PC-9 (cell line): ENCODE measurements around the gene TPRG1L. TPM values are rescaled to one million over a fixed set of nuclear protein-coding genes. Genes with fewer than 3 reads are reported as not detected.

ENCODE experiments used
- BruUV-seq: library from RNA; stranded (reverse); fragments of 400-500 nt; replicated peaks from 2 replicates; lab custom pipeline; 2021; lab: Mats Ljungman, UMichigan
- CTCF ChIA-PET: fragments of 300-600 bp; sonication (Branson Sonifier 250); formaldehyde crosslinking; loops from one replicate; lab custom pipeline; 2022; ENCODE audit warnings: antibody characterized with exemption; lab: Charles Lee
- POLR2A ChIA-PET: fragments of 300-600 bp; sonication (Branson Sonifier 250); formaldehyde crosslinking; loops from one replicate; lab custom pipeline; 2022; ENCODE audit warnings: antibody characterized with exemption; ENCODE audit not compliant: unreplicated experiment; lab: Charles Lee
- DNase-seq, 2 experiments: peaks; one replicate each; pipeline versions ENCODE4 v3.0.0 to v3.0.0-alpha.2; 2015 to 2022; ENCODE audit warnings: mixed read lengths in 1 of 2
- H2AFZ ChIP-seq: fragments of 200-600 bp; sonication (generic); 2 replicates; pipeline ENCODE4 v1.8.1; 2017; ENCODE audit warnings: antibody characterized with exemption
- H3F3A ChIP-seq: fragments of 200-600 bp; sonication (generic); 2 replicates; pipeline ENCODE4 v1.8.1; 2017; ENCODE audit warnings: antibody characterized with exemption, mild to moderate bottlenecking, low read depth; ENCODE audit not compliant: insufficient read depth
- H3K27ac ChIP-seq: fragments of 200-600 bp; sonication (generic); 2 replicates; pipeline ENCODE4 v1.6.1; 2016; ENCODE audit warnings: mixed run types
- H3K27me3 ChIP-seq: fragments of 200-600 bp; sonication (generic); 2 replicates; pipeline ENCODE4 v1.6.1; 2016; ENCODE audit warnings: low read depth, mixed run types; ENCODE audit not compliant: insufficient read depth
- H3K36me3 ChIP-seq: fragments of 200-600 bp; sonication (generic); 2 replicates; pipeline ENCODE4 v1.6.1; 2016; ENCODE audit warnings: low read depth, mixed run types
- H3K4me1 ChIP-seq: fragments of 200-600 bp; sonication (generic); replicated peaks from 2 replicates; pipeline ENCODE4 v1.6.1; 2016; ENCODE audit warnings: mixed run types; ENCODE audit not compliant: insufficient read depth
- H3K4me2 ChIP-seq: fragments of 200-600 bp; sonication (generic); 2 replicates; pipeline ENCODE4 v1.6.1; 2017; ENCODE audit warnings: mixed run types
- H3K4me3 ChIP-seq: fragments of 200-600 bp; sonication (generic); 2 replicates; pipeline ENCODE4 v1.6.1; 2016; ENCODE audit warnings: mixed run types
- H3K79me2 ChIP-seq: fragments of 200-600 bp; sonication (generic); 2 replicates; pipeline ENCODE4 v1.6.1; 2017; ENCODE audit warnings: low read depth, mixed run types
- H3K9me2 ChIP-seq: fragments of 200-600 bp; sonication (generic); 2 replicates; pipeline ENCODE4 v1.8.1; 2017; ENCODE audit warnings: mild to moderate bottlenecking; ENCODE audit not compliant: insufficient read depth
- H3K9me3 ChIP-seq: fragments of 200-600 bp; sonication (generic); 2 replicates; pipeline ENCODE4 v1.8.1; 2016; ENCODE audit warnings: low read depth; ENCODE audit not compliant: insufficient read depth
- H4K20me1 ChIP-seq: fragments of 200-600 bp; sonication (generic); 2 replicates; pipeline ENCODE4 v1.8.1; 2017; ENCODE audit not compliant: insufficient read depth
- CTCF ChIP-seq: fragments of 200-600 bp; sonication (generic); conservative IDR thresholded peaks from 2 replicates; pipeline ENCODE4 v1.6.1; 2017; ENCODE audit warnings: mixed run types, antibody characterized with exemption, mild to moderate bottlenecking, moderate library complexity
- EZH2 ChIP-seq: fragments of 200-600 bp; sonication (generic); IDR thresholded peaks from 2 replicates; pipeline ENCODE4 v1.8.0; 2017; ENCODE audit warnings: antibody characterized with exemption, low read depth
- intact Hi-C: fragments of 100-400 bp; cut with micrococcal nuclease; formaldehyde crosslinking; loops from one replicate; pipeline ENCODE4 v1.10.0; 2022; ENCODE audit not compliant: unreplicated experiment
- total RNA-seq: library from RNA; stranded (reverse); gene quantifications from 2 replicates; pipeline ENCODE4 v1.2.3, GENCODE V29; 2021

The TPRG1L gene
- total RNA-seq, 1 experiment from 2014 or later = 41.4 TPM

GRCh38 chr1:3662080-3662671 is 37.4 kb downstream of the TPRG1L start:
- H3K9me2 ChIP-seq = no peaks in the 10 kb centered on the region
- H3K36me3 ChIP-seq = no peaks in the 10 kb centered on the region
- no peaks in the 10 kb centered on the region for H3K9me3 ChIP-seq
- H3K4me3 ChIP-seq = no peak overlapping the region
- BruUV-seq = no TSS peak
- TF ChIP-seq EZH2 = no peak
- no peak for TF ChIP-seq CTCF
- peaks cover 66% of the 10 kb centered on the region for H3K27me3 ChIP-seq
- H3K4me1 ChIP-seq = no peaks in the 10 kb centered on the region
- ChIA-PET POLR2A (no interaction called here), CTCF (no interaction called here)
- H3K79me2 ChIP-seq = no peaks in the 10 kb centered on the region
- H3K4me2 ChIP-seq = no peak overlapping the region
- 0 out of 2 replicates have a peak, but pooled peaks cover 4% of the 10 kb centered on the region for H3F3A ChIP-seq
- DNase-seq = no peak
- H3K27ac ChIP-seq = no peak overlapping the region
- H4K20me1 ChIP-seq = no peaks in the 10 kb centered on the region; the same call in 1 of the 2 replicates
- no peak overlapping the region for H2AFZ ChIP-seq
- intact Hi-C loops = no loop called here

GRCh38 chr1:3663999-3664699 is 39.3 kb downstream of the TPRG1L start:
- Histone ChIP-seq H3K27me3 (peaks cover 48% of the 10 kb centered on the region), H3F3A (peaks cover 12% of the 10 kb centered on the region; the same call in 1 of the 2 replicates), H3K36me3 (no peaks in the 10 kb centered on the region), H3K4me1 (peaks cover 10% of the 10 kb centered on the region; the same call in 1 of the 2 replicates), H3K79me2 (no peaks in the 10 kb centered on the region), H3K9me3 (no peaks in the 10 kb centered on the region), H3K9me2 (no peaks in the 10 kb centered on the region), H3K4me2 (no peak overlapping the region), H3K4me3 (no peak overlapping the region), H3K27ac (no peak overlapping the region), H4K20me1 (no peaks in the 10 kb centered on the region; the same call in 1 of the 2 replicates), H2AFZ (no peak overlapping the region)
- no peak for DNase-seq
- POLR2A ChIA-PET = no interaction called here
- BruUV-seq = no TSS peak
- TF ChIP-seq CTCF = no peak
- CTCF ChIA-PET = no interaction called here
- intact Hi-C loops = no loop called here

- Histone ChIP-seq H3K4me2 (no peak overlapping the region), H3K36me3 (no peaks in the 10 kb centered on the region), H3F3A (peaks cover 12% of the 10 kb centered on the region; the same call in 1 of the 2 replicates), H2AFZ (no peak overlapping the region), H3K79me2 (no peaks in the 10 kb centered on the region), H3K27ac (no peak overlapping the region), H4K20me1 (no peaks in the 10 kb centered on the region; the same call in 1 of the 2 replicates), H3K4me1 (peaks cover 11% of the 10 kb centered on the region; the same call in 1 of the 2 replicates), H3K27me3 (peaks cover 44% of the 10 kb centered on the region), H3K4me3 (no peak overlapping the region), H3K9me2 (no peaks in the 10 kb centered on the region), H3K9me3 (no peaks in the 10 kb centered on the region)
- ChIA-PET POLR2A (no interaction called here), CTCF (no interaction called here)
- TF ChIP-seq CTCF (no peak), EZH2 (no peak)
- intact Hi-C loops = no loop called here
- BruUV-seq = no TSS peak
- DNase-seq = no peak
These were observed 40.0 kb downstream of the TPRG1L start for GRCh38 chr1:3664700-3665375.
